ENCODE data around the gene TIMP2.

Gene TIMP2

GRCh38 chr17:78815696-78816095 lies 109.5 kb downstream of the TIMP2 start:
- no peak for DNase-seq (ENCODE audit: low read depth)
- no peak for TF ChIP-seq CTCF (IDR thresholded peaks at IDR 0.05; ENCODE audit: low read depth, low read length, missing control alignments)
- in situ Hi-C loops (cut with HindIII; ENCODE audit: low sequenced_read_pairs), result no loop called here
- no peak overlapping the region for H3K4me3 ChIP-seq (ENCODE audit: low read depth, low read length)

GRCh38 chr17:78812855-78813254 lies 112.3 kb downstream of the TIMP2 start:
- in situ Hi-C loops (cut with HindIII; ENCODE audit: low sequenced_read_pairs), result no loop called here
- no peak overlapping the region for H3K4me3 ChIP-seq (ENCODE audit: low read depth, low read length)
- DNase-seq (ENCODE audit: low read depth), result no peak
- TF ChIP-seq CTCF (IDR thresholded peaks at IDR 0.05; ENCODE audit: low read depth, low read length, missing control alignments), result no peak

- no peak overlapping the region for H3K4me3 ChIP-seq (ENCODE audit: low read depth, low read length)
- in situ Hi-C loops (cut with HindIII; ENCODE audit: low sequenced_read_pairs), result no loop called here
- DNase-seq (ENCODE audit: low read depth), result no peak
- no peak for TF ChIP-seq CTCF (IDR thresholded peaks at IDR 0.05; ENCODE audit: low read depth, low read length, missing control alignments)
These were observed 117.0 kb downstream of the TIMP2 start for GRCh38 chr17:78808163-78808562.

GRCh38 chr17:78806451-78806850 lies 118.7 kb downstream of the TIMP2 start:
- in situ Hi-C loops (cut with HindIII; ENCODE audit: low sequenced_read_pairs), result no loop called here
- no peak for TF ChIP-seq CTCF (IDR thresholded peaks at IDR 0.05; ENCODE audit: low read depth, low read length, missing control alignments)
- DNase-seq (ENCODE audit: low read depth), result no peak
- no peak overlapping the region for H3K4me3 ChIP-seq (ENCODE audit: low read depth, low read length)

GRCh38 chr17:78805301-78805700 lies 119.9 kb downstream of the TIMP2 start:
- no peak for TF ChIP-seq CTCF (IDR thresholded peaks at IDR 0.05; ENCODE audit: low read depth, low read length, missing control alignments)
- no peak for DNase-seq (ENCODE audit: low read depth)
- in situ Hi-C loops (cut with HindIII; ENCODE audit: low sequenced_read_pairs), result no loop called here

GRCh38 chr17:78804777-78805176 lies 120.4 kb downstream of the TIMP2 start:
- DNase-seq (ENCODE audit: low read depth), result no peak
- TF ChIP-seq CTCF (IDR thresholded peaks at IDR 0.05; ENCODE audit: low read depth, low read length, missing control alignments), result no peak
- in situ Hi-C loops (cut with HindIII; ENCODE audit: low sequenced_read_pairs), result no loop called here

More at GRCh38 chr17:78805301-78805700, 119.9 kb downstream of the TIMP2 start:
- no peak overlapping the region for H3K4me3 ChIP-seq (ENCODE audit: low read depth, low read length)

More at GRCh38 chr17:78804777-78805176, 120.4 kb downstream of the TIMP2 start:
- no peak overlapping the region for H3K4me3 ChIP-seq (ENCODE audit: low read depth, low read length)
